ENCODE results near the gene PSIP1.

Gene PSIP1

GRCh38 chr9:15421990-15422371 lies 88.8 kb downstream of the PSIP1 start:
- H2BK5ac ChIP-seq (ENCODE audit: low read length) = peak overlapping the region; percentile 78
- peak overlapping the region; percentile 45 for H3K27ac ChIP-seq (ENCODE audit: low read depth, low read length)
- peak overlapping the region; percentile 91 for H3K4ac ChIP-seq (ENCODE audit: low read depth, low read length)
- peak overlapping the region; percentile 96 for H3K56ac ChIP-seq (ENCODE audit: low read length)
- peaks cover 3% of the 10 kb centered on the region for H3K4me1 ChIP-seq (ENCODE audit: control insufficient read depth, low read depth, low read length)
- H2AK5ac ChIP-seq (ENCODE audit: low read length) = no peak overlapping the region
- H3K23ac ChIP-seq (ENCODE audit: low read length) = peak overlapping the region; percentile 26
- peak overlapping the region; percentile 82 for H3K18ac ChIP-seq (ENCODE audit: low read length)
- peak overlapping the region; percentile 73 for H3K4me2 ChIP-seq (ENCODE audit: low read length)
- peak overlapping the region; percentile 54 for H3K4me3 ChIP-seq (ENCODE audit: low read length)
- peak overlapping the region; percentile 92 for H3K9ac ChIP-seq (ENCODE audit: low read length)
- no peaks in the 10 kb centered on the region for H3K27me3 ChIP-seq (ENCODE audit: insufficient read depth, low read length, poor library complexity)
- H3K36me3 ChIP-seq (ENCODE audit: control insufficient read depth, insufficient read depth, low read length) = peaks cover 3% of the 10 kb centered on the region
- peaks cover 29% of the 10 kb centered on the region for H3K79me2 ChIP-seq (ENCODE audit: control insufficient read depth, insufficient read depth, low read length)
- peak overlapping the region; percentile 77 for H4K8ac ChIP-seq (ENCODE audit: low read depth, low read length)
- H2BK15ac ChIP-seq (replicated peaks; ENCODE audit: low read depth) = no peak overlapping the region
- WGBS (ENCODE audit: extremely low coverage, insufficient coverage, low lambda C conversion rate) = no CpG with 5 or more reads among the region's 9 CpGs
- DNase-seq = no peak
- no peak overlapping the region for H2BK120ac ChIP-seq (ENCODE audit: low read depth, low read length)
- H3K79me1 ChIP-seq (ENCODE audit: low read length) = peaks cover 9% of the 10 kb centered on the region
- H4K5ac ChIP-seq (ENCODE audit: low read length) = peak overlapping the region; percentile 35

- H2AK5ac ChIP-seq (ENCODE audit: low read length) = no peak overlapping the region
- no peak overlapping the region for H4K8ac ChIP-seq (ENCODE audit: low read depth, low read length)
- H3K27me3 ChIP-seq (ENCODE audit: insufficient read depth, low read length, poor library complexity) = no peaks in the 10 kb centered on the region
- no peak overlapping the region for H3K4ac ChIP-seq (ENCODE audit: low read depth, low read length)
- no CpG with 5 or more reads among the region's 6 CpGs for WGBS (ENCODE audit: extremely low coverage, insufficient coverage, low lambda C conversion rate)
- H4K5ac ChIP-seq (ENCODE audit: low read length) = no peak overlapping the region
- no peak overlapping the region for H3K27ac ChIP-seq (ENCODE audit: low read depth, low read length)
- no peak overlapping the region for H2BK120ac ChIP-seq (ENCODE audit: low read depth, low read length)
- no peak overlapping the region for H3K9ac ChIP-seq (ENCODE audit: low read length)
- DNase-seq = peak; percentile 67
- H3K79me1 ChIP-seq (ENCODE audit: low read length) = peaks cover 9% of the 10 kb centered on the region
- peaks cover 3% of the 10 kb centered on the region for H3K36me3 ChIP-seq (ENCODE audit: control insufficient read depth, insufficient read depth, low read length)
- no peak overlapping the region for H2BK5ac ChIP-seq (ENCODE audit: low read length)
- H2BK15ac ChIP-seq (replicated peaks; ENCODE audit: low read depth) = no peak overlapping the region
- H3K4me3 ChIP-seq (ENCODE audit: low read length) = no peak overlapping the region
- H3K23ac ChIP-seq (ENCODE audit: low read length) = no peak overlapping the region
- H3K4me1 ChIP-seq (ENCODE audit: control insufficient read depth, low read depth, low read length) = peaks cover 3% of the 10 kb centered on the region
- peaks cover 29% of the 10 kb centered on the region for H3K79me2 ChIP-seq (ENCODE audit: control insufficient read depth, insufficient read depth, low read length)
- no peak overlapping the region for H3K4me2 ChIP-seq (ENCODE audit: low read length)
- H3K18ac ChIP-seq (ENCODE audit: low read length) = no peak overlapping the region
- no peak overlapping the region for H3K56ac ChIP-seq (ENCODE audit: low read length)
Measured at GRCh38 chr9:15421532-15421931, 89.2 kb downstream of the PSIP1 start.

DNA sequence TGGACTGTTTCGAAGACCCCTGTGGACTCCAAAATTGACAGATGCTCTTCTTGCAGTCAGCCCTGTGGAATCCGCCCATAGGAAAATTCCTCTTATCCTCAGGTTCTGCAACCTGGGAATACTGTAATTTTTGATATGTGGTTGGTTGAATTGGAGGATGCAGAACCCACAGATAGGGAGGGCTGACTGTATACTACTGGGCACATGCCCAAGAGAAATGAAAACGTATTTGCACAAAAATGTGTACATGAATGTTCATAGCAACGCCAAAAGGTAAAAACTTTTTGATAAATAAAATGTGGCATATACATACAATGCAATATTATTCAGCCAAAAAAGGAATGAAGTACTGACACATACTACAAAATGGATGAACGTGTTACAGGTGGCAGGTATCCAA lies 90.0 kb downstream of the PSIP1 start:
- H2AK5ac ChIP-seq (ENCODE audit: low read length) = no peak overlapping the region
- H2BK120ac ChIP-seq (ENCODE audit: low read depth, low read length) = no peak overlapping the region
- H3K27me3 ChIP-seq (ENCODE audit: insufficient read depth, low read length, poor library complexity) = no peaks in the 10 kb centered on the region
- no peak overlapping the region for H3K27ac ChIP-seq (ENCODE audit: low read depth, low read length)
- H2BK5ac ChIP-seq (ENCODE audit: low read length) = no peak overlapping the region
- H4K8ac ChIP-seq (ENCODE audit: low read depth, low read length) = no peak overlapping the region
- no peaks in the 10 kb centered on the region for H3K36me3 ChIP-seq (ENCODE audit: control insufficient read depth, insufficient read depth, low read length)
- H2BK15ac ChIP-seq (replicated peaks; ENCODE audit: low read depth) = no peak overlapping the region
- no peak overlapping the region for H3K56ac ChIP-seq (ENCODE audit: low read length)
- H3K23ac ChIP-seq (ENCODE audit: low read length) = no peak overlapping the region
- peaks cover 6% of the 10 kb centered on the region for H3K79me1 ChIP-seq (ENCODE audit: low read length)
- no peak for DNase-seq
- H3K4me3 ChIP-seq (ENCODE audit: low read length) = no peak overlapping the region
- H3K4me1 ChIP-seq (ENCODE audit: control insufficient read depth, low read depth, low read length) = no peaks in the 10 kb centered on the region
- peaks cover 24% of the 10 kb centered on the region for H3K79me2 ChIP-seq (ENCODE audit: control insufficient read depth, insufficient read depth, low read length)
- WGBS (ENCODE audit: extremely low coverage, insufficient coverage, low lambda C conversion rate) = no CpG with 5 or more reads among the region's 5 CpGs
- H3K18ac ChIP-seq (ENCODE audit: low read length) = no peak overlapping the region
- H3K9ac ChIP-seq (ENCODE audit: low read length) = no peak overlapping the region
- H3K4ac ChIP-seq (ENCODE audit: low read depth, low read length) = no peak overlapping the region
- H3K4me2 ChIP-seq (ENCODE audit: low read length) = no peak overlapping the region
- H4K5ac ChIP-seq (ENCODE audit: low read length) = no peak overlapping the region

DNA sequence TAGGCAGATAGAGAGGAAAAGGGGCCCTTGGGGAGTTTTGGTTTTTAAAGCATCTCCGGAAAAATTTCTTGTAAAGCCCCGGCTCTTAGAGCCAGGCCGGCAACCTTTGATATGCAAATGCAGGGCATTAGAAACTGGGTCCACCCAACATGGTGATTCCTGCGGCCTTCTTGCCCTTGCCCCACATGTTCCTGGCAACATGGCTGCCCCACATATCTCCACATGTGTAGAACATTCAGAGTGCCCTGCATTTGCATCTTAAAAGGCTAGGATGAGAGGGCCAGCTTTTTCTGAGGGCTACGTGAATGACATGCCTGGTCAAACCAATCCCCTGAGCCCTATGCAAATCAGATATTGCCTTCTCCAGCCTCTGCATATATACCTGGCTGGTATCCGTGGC lies 93.1 kb downstream of the PSIP1 start:
- Histone ChIP-seq H2AK5ac (ENCODE audit: low read length) (no peak overlapping the region), H3K4me3 (ENCODE audit: low read length) (no peak overlapping the region), H4K5ac (ENCODE audit: low read length) (no peak overlapping the region), H3K4ac (ENCODE audit: low read depth, low read length) (no peak overlapping the region), H3K79me1 (ENCODE audit: low read length) (no peaks in the 10 kb centered on the region), H3K27me3 (ENCODE audit: insufficient read depth, low read length, poor library complexity) (no peaks in the 10 kb centered on the region), H2BK15ac (replicated peaks; ENCODE audit: low read depth) (no peak overlapping the region), H3K56ac (ENCODE audit: low read length) (no peak overlapping the region), H2BK5ac (ENCODE audit: low read length) (no peak overlapping the region), H3K9ac (ENCODE audit: low read length) (no peak overlapping the region), H3K23ac (ENCODE audit: low read length) (no peak overlapping the region), H4K8ac (ENCODE audit: low read depth, low read length) (no peak overlapping the region), H3K4me2 (ENCODE audit: low read length) (no peak overlapping the region), H3K27ac (ENCODE audit: low read depth, low read length) (no peak overlapping the region), H2BK120ac (ENCODE audit: low read depth, low read length) (no peak overlapping the region), H3K4me1 (ENCODE audit: control insufficient read depth, low read depth, low read length) (no peaks in the 10 kb centered on the region), H3K79me2 (ENCODE audit: control insufficient read depth, insufficient read depth, low read length) (no peaks in the 10 kb centered on the region), H3K18ac (ENCODE audit: low read length) (no peak overlapping the region), H3K36me3 (ENCODE audit: control insufficient read depth, insufficient read depth, low read length) (no peaks in the 10 kb centered on the region)
- WGBS (ENCODE audit: extremely low coverage, insufficient coverage, low lambda C conversion rate) = no CpG with 5 or more reads among the region's 6 CpGs
- DNase-seq = peak; percentile 17

GRCh38 chr9:15416880-15417279 lies 93.9 kb downstream of the PSIP1 start:
- no peaks in the 10 kb centered on the region for H3K36me3 ChIP-seq (ENCODE audit: control insufficient read depth, insufficient read depth, low read length)
- no peak overlapping the region for H3K4ac ChIP-seq (ENCODE audit: low read depth, low read length)
- DNase-seq = peak; percentile 81
- no peak overlapping the region for H4K8ac ChIP-seq (ENCODE audit: low read depth, low read length)
- H2AK5ac ChIP-seq (ENCODE audit: low read length) = no peak overlapping the region
- no peak overlapping the region for H2BK120ac ChIP-seq (ENCODE audit: low read depth, low read length)
- H3K56ac ChIP-seq (ENCODE audit: low read length) = no peak overlapping the region
- no peak overlapping the region for H3K9ac ChIP-seq (ENCODE audit: low read length)
- H3K4me3 ChIP-seq (ENCODE audit: low read length) = no peak overlapping the region
- no peaks in the 10 kb centered on the region for H3K79me2 ChIP-seq (ENCODE audit: control insufficient read depth, insufficient read depth, low read length)
- no peaks in the 10 kb centered on the region for H3K4me1 ChIP-seq (ENCODE audit: control insufficient read depth, low read depth, low read length)
- H2BK15ac ChIP-seq (replicated peaks; ENCODE audit: low read depth) = no peak overlapping the region
- H3K79me1 ChIP-seq (ENCODE audit: low read length) = no peaks in the 10 kb centered on the region
- no peak overlapping the region for H2BK5ac ChIP-seq (ENCODE audit: low read length)
- H3K4me2 ChIP-seq (ENCODE audit: low read length) = no peak overlapping the region
- H4K5ac ChIP-seq (ENCODE audit: low read length) = no peak overlapping the region
- no peak overlapping the region for H3K27ac ChIP-seq (ENCODE audit: low read depth, low read length)
- H3K23ac ChIP-seq (ENCODE audit: low read length) = no peak overlapping the region
- no peak overlapping the region for H3K18ac ChIP-seq (ENCODE audit: low read length)
- no peaks in the 10 kb centered on the region for H3K27me3 ChIP-seq (ENCODE audit: insufficient read depth, low read length, poor library complexity)
- WGBS (ENCODE audit: extremely low coverage, insufficient coverage, low lambda C conversion rate) = no CpG with 5 or more reads among the region's 2 CpGs

Data from mesendoderm (in vitro differentiated cells).